OCI-LY7 (cell line): Measurements from ENCODE around the gene TENT5C. TPM values are rescaled to one million over a fixed set of nuclear protein-coding genes. Genes with fewer than 3 reads are reported as not detected.

ENCODE experiments used
- BruUV-seq: library from RNA; stranded (reverse); fragments of 400-500 nt; replicated peaks from 2 replicates; lab custom pipeline; 2021; lab: Mats Ljungman, UMichigan
- CTCF ChIA-PET: fragments of 300-600 bp; sonication (Branson Sonifier 250); formaldehyde crosslinking; loops from one replicate; lab custom pipeline; 2022; ENCODE audit warnings: antibody characterized with exemption; ENCODE audit not compliant: unreplicated experiment; lab: Charles Lee
- POLR2A ChIA-PET: fragments of 300-600 bp; sonication (Branson Sonifier 250); formaldehyde crosslinking; loops from one replicate; lab custom pipeline; 2022; ENCODE audit warnings: antibody characterized with exemption; lab: Charles Lee
- DNase-seq: peaks from one replicate; pipeline ENCODE4 v3.0.0-alpha.2; 2015; ENCODE audit warnings: low spot score
- H2AFZ ChIP-seq: fragments of 200-600 bp; sonication (generic), shearing (Covaris generic); 2 replicates; pipeline ENCODE4 v1.6.1; 2014; ENCODE audit warnings: mild to moderate bottlenecking, antibody characterized with exemption, low read length, moderate library complexity
- H3K27ac ChIP-seq: fragments of 200-600 bp; sonication (generic); 2 replicates; pipeline ENCODE4 v1.5.1; 2014; ENCODE audit warnings: mixed run types, low read depth, mild to moderate bottlenecking, moderate library complexity, low read length, inconsistent platforms; ENCODE audit not compliant: poor library complexity, severe bottlenecking
- H3K36me3 ChIP-seq: fragments of 200-600 bp; sonication (generic); 2 replicates; pipeline ENCODE4 v1.6.1; 2014; ENCODE audit warnings: mild to moderate bottlenecking, antibody characterized with exemption, low read length, moderate library complexity, mixed read lengths; ENCODE audit not compliant: insufficient read depth
- H3K4me1 ChIP-seq: fragments of 200-600 bp; sonication (generic); 2 replicates; pipeline ENCODE4 v1.5.1; 2014; ENCODE audit warnings: mild to moderate bottlenecking, low read length; ENCODE audit not compliant: insufficient read depth, poor library complexity, severe bottlenecking
- H3K4me2 ChIP-seq: fragments of 200-600 bp; sonication (generic); 2 replicates; pipeline ENCODE4 v1.6.1; 2014; ENCODE audit warnings: mild to moderate bottlenecking, low read length
- H3K4me3 ChIP-seq: fragments of 200-600 bp; sonication (generic); 2 replicates; pipeline ENCODE4 v1.5.1; 2014; ENCODE audit warnings: mild to moderate bottlenecking, low read depth, low read length; ENCODE audit not compliant: poor library complexity, severe bottlenecking
- H3K79me2 ChIP-seq: fragments of 200-600 bp; sonication (generic); 2 replicates; pipeline ENCODE4 v1.6.1; 2016; ENCODE audit warnings: low read depth, mild to moderate bottlenecking, low read length, moderate library complexity, mixed read lengths; ENCODE audit not compliant: insufficient read depth
- H3K9me2 ChIP-seq: fragments of 200-600 bp; sonication (generic); 2 replicates; pipeline ENCODE4 v1.6.1; 2016; ENCODE audit warnings: mild to moderate bottlenecking, low read length, mixed read lengths; ENCODE audit not compliant: insufficient read depth
- H3K9me3 ChIP-seq: fragments of 200-600 bp; sonication (generic); 2 replicates; pipeline ENCODE4 v1.6.1; 2014; ENCODE audit warnings: mild to moderate bottlenecking, mixed run types, low read length, mixed read lengths
- H4K20me1 ChIP-seq: fragments of 200-600 bp; sonication (generic); 2 replicates; pipeline ENCODE4 v1.6.1; 2014; ENCODE audit warnings: mild to moderate bottlenecking, antibody characterized with exemption, low read length, moderate library complexity, mixed read lengths; ENCODE audit not compliant: insufficient read depth
- CTCF ChIP-seq: fragments of 200-600 bp; sonication (generic); conservative IDR thresholded peaks from 2 replicates; pipeline ENCODE4 v1.5.1; 2014; ENCODE audit warnings: mild to moderate bottlenecking, antibody characterized with exemption, low read length, moderate library complexity, mixed read lengths
- EZH2phosphoT487 ChIP-seq: fragments of 200-600 bp; sonication (generic); IDR thresholded peaks from 2 replicates; pipeline ENCODE4 v1.6.1; 2018; ENCODE audit warnings: low read depth, borderline replicate concordance, mild to moderate bottlenecking, mixed run types, antibody characterized with exemption, low read length, moderate library complexity, mixed read lengths
- intact Hi-C: fragments of 100-400 bp; cut with micrococcal nuclease; formaldehyde crosslinking; loops from one replicate; pipeline ENCODE4 v1.10.0; 2022; ENCODE audit not compliant: unreplicated experiment
- total RNA-seq, 2 experiments: library from RNA; depleted of rRNA in 1 of 2; stranded (reverse); fragments of >200 nt in 1 of 2; shearing (Covaris generic) in 1 of 2; gene quantifications; 2 replicates each; pipeline ENCODE4 v1.2.3, GENCODE V29; 2014 to 2022

The TENT5C gene
- total RNA-seq, 2 experiments from 2014 or later = 13.3 to 31.1 TPM

DNA sequence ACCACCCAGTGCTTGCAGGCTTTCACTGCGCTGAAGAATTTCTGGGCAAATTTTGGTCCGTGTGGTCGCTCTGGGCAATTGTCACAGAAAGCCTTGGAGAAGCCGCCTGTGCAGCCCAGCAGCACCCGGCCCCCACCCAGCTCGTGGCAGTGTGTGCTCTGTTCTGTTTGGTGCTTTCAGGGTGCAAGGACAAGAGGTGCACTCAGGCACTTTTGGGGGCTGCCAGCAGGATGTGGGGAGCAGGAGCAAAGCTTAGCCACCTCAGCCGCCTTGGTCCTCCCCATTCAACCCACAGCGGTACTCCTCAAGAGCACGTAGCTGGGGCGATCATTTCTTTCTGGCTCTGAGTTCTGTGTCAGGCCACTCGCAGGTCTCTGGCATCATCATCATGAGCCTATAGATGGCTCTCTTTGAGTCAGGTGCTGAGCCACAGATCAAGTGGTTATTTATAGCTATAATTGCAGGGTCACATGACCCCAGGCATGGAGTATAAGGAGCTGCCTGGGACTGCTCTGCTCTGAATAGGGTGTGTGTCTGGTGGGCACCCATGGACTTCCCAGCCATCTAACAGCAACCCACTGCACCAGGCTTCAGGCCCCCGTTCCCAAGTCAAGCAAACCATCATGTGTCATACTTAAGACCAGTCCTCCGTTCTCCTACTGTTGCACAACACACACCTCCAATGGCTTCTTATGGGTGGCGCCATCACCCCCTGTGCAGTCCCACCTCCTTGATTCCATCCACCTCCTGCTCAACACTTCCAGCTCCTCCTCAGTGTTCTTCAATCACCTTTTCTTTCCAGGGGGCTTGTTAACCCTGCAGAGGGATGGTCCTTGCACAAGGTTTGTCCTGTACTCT, 18.1 kb upstream of the TENT5C start:
- Histone ChIP-seq H3K4me1 (no peaks in the 10 kb centered on the region), H3K4me2 (no peak overlapping the region), H3K27ac (no peak overlapping the region), H3K79me2 (no peaks in the 10 kb centered on the region), H3K9me3 (no peaks in the 10 kb centered on the region), H3K9me2 (no peaks in the 10 kb centered on the region), H3K36me3 (no peaks in the 10 kb centered on the region), H4K20me1 (no peaks in the 10 kb centered on the region), H3K4me3 (no peak overlapping the region), H2AFZ (no peak overlapping the region)
- CTCF ChIA-PET = no interaction called here
- BruUV-seq = no TSS peak
- TF ChIP-seq CTCF = no peak
- no peak for TF ChIP-seq EZH2phosphoT487
- POLR2A ChIA-PET = interaction anchor here (0.5 kb wide), 1 partner anchor 88 kb away, joined by 3 read pairs; no protein-coding TSS in a partner anchor
- intact Hi-C loops = no loop called here
- DNase-seq = no peak

GRCh38 chr1:117589544-117589943, 16.3 kb upstream of the TENT5C start:
- Histone ChIP-seq H3K4me1 (peaks cover 9% of the 10 kb centered on the region), H3K36me3 (no peaks in the 10 kb centered on the region), H3K4me2 (no peak overlapping the region), H3K9me3 (no peaks in the 10 kb centered on the region), H3K79me2 (no peaks in the 10 kb centered on the region), H3K9me2 (no peaks in the 10 kb centered on the region), H2AFZ (no peak overlapping the region), H3K27ac (no peak overlapping the region), H3K4me3 (no peak overlapping the region), H4K20me1 (no peaks in the 10 kb centered on the region)
- DNase-seq = no peak
- intact Hi-C loops = no loop called here
- CTCF ChIA-PET = no interaction called here
- TF ChIP-seq EZH2phosphoT487 (no peak), CTCF (no peak)
- POLR2A ChIA-PET = no interaction called here
- BruUV-seq = no TSS peak
